Hepatocyte (in vitro differentiated cells): ENCODE measurements around the gene RAB21. TPM values are rescaled to one million over a fixed set of nuclear protein-coding genes. Genes with fewer than 3 reads are reported as not detected.

Source experiments
- DNase-seq: peaks from one replicate; pipeline ENCODE4 v3.0.0-alpha.2; 2016; ENCODE audit warnings: low spot score
- H2AFZ ChIP-seq: fragments of 200-600 bp; sonication (generic); 2 replicates; pipeline ENCODE4 v1.6.0; 2016; ENCODE audit warnings: antibody characterized with exemption, mild to moderate bottlenecking
- H3K27ac ChIP-seq: fragments of 200-600 bp; sonication (generic); 2 replicates; pipeline ENCODE4 v1.5.1; 2016; ENCODE audit warnings: mild to moderate bottlenecking
- H3K27me3 ChIP-seq: fragments of 200-600 bp; sonication (generic); 2 replicates; pipeline ENCODE4 v1.6.1; 2016
- H3K36me3 ChIP-seq: fragments of 200-600 bp; sonication (generic); replicated peaks from 2 replicates; pipeline ENCODE4 v1.5.1; 2016; ENCODE audit warnings: low read depth; ENCODE audit not compliant: insufficient read depth
- H3K4me1 ChIP-seq: fragments of 200-600 bp; sonication (generic); 2 replicates; pipeline ENCODE4 v1.5.1; 2016; ENCODE audit warnings: mild to moderate bottlenecking, moderate library complexity; ENCODE audit not compliant: insufficient read depth
- H3K4me2 ChIP-seq: fragments of 200-600 bp; sonication (generic); 2 replicates; pipeline ENCODE4 v1.6.0; 2016
- H3K4me3 ChIP-seq: fragments of 200-600 bp; sonication (generic); 2 replicates; pipeline ENCODE4 v1.5.1; 2016; ENCODE audit warnings: mild to moderate bottlenecking
- H3K79me2 ChIP-seq: fragments of 200-600 bp; sonication (generic); 2 replicates; pipeline ENCODE4 v1.6.0; 2017; ENCODE audit warnings: mild to moderate bottlenecking
- H3K9me2 ChIP-seq: fragments of 200-600 bp; sonication (generic); replicated peaks from 2 replicates; pipeline ENCODE4 v1.6.0; 2017; ENCODE audit warnings: mild to moderate bottlenecking; ENCODE audit not compliant: insufficient read depth
- H3K9me3 ChIP-seq: fragments of 200-600 bp; sonication (generic); 2 replicates; pipeline ENCODE4 v1.5.1; 2016; ENCODE audit warnings: low read depth, mild to moderate bottlenecking
- H4K20me1 ChIP-seq: fragments of 200-600 bp; sonication (generic); 2 replicates; pipeline ENCODE4 v1.6.0; 2016; ENCODE audit warnings: mild to moderate bottlenecking; ENCODE audit not compliant: insufficient read depth, poor library complexity, severe bottlenecking
- EZH2 ChIP-seq: fragments of 200-600 bp; sonication (generic); IDR thresholded peaks from 2 replicates; pipeline ENCODE4 v1.6.1; 2016; ENCODE audit warnings: antibody characterized with exemption, mild to moderate bottlenecking, borderline replicate concordance
- EZH2phosphoT487 ChIP-seq: fragments of 200-600 bp; sonication (generic); IDR thresholded peaks from one replicate; pipeline ENCODE4 v1.6.1; 2018; ENCODE audit warnings: antibody characterized with exemption, mild to moderate bottlenecking, low read depth, moderate library complexity; ENCODE audit not compliant: unreplicated experiment, severe bottlenecking
- WGBS: methylation state at CpG from one replicate; pipeline ENCODE4 v1.1.6; 2016; ENCODE audit warnings: low lambda C conversion rate; ENCODE audit errors: missing lambda C conversion rate; 5-methylcytosine and 5-hydroxymethylcytosine counted together
- polyA plus RNA-seq: library from polyadenylated mRNA; unstranded; fragments of >200 nt; fragmentation: Nextera tagmentation; extraction: Ambion mirVana; gene quantifications from 2 replicates; pipeline ENCODE4 v1.2.1, GENCODE V29; 2016
- total RNA-seq: library from RNA; depleted of rRNA; stranded (reverse); fragments of >200 nt; gene quantifications from 2 replicates; pipeline ENCODE4 v1.2.3, GENCODE V29; 2014
- TF ChIP-seq, protein P1 (sequence below): fragments of 200-600 bp; sonication (generic); IDR thresholded peaks from 2 replicates; pipeline ENCODE4 v1.5.1; 2016; ENCODE audit warnings: antibody characterized with exemption, mild to moderate bottlenecking; ENCODE audit not compliant: poor library complexity

Gene RAB21
- total and polyA plus RNA-seq, 2 experiments from 2014 or later: 39.2 to 65.0 TPM

DNA sequence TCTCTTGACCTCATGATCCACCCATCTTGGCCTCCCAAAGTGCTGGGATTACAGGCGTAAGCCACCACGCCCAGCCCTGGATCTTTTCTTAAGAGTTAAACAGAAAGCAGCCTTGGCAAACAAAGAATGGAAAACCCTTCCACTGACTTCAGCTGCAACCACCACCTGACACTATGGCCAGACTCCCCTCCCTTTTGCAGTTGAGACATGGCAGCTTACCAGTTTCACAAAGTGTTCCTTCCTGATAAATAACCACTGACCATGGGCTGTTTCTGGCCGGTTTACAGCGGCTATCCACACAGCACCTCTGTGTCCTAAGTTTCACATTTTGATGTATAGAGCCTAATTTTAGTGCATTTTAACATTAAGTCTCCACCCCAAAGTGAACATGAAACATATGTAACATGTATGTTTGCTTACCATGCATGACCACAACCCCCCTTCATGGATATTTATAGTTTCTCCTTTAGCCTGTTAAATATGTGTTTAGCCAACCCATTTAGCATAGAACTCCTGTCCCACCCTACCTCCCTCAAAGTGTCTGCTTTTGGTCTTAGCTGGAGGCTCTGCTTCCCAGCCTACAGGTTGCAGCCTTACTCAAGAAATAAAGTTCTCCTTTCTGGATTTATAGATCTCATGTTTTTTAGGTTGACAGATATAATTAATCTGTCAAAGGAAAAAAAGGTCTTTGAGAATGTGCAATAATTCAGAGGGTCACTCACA lies 32.7 kb upstream of the RAB21 start:
- WGBS: 93% methylated on average over 4 of the region's 4 CpGs
- no peak overlapping the region for H2AFZ ChIP-seq
- no peak overlapping the region for H3K4me2 ChIP-seq

DNA sequence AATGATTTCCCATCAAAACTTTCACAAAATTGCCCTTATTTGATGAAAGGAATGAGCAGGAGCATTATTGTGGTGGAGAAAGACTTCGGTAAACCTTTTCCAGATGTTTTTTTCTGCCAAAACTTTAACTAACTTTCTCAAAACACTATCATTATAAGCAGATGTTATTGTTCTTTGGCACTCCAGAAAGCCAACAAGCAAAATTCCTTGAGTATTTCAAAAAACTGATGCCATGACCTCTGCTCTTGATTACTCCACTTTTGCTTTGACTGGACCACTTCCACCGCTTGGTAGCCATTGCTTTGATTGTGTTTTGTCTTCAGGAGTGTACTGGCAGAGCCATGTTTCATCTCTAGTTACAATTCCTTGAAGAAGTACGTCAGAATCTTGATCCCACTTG lies 29.7 kb upstream of the RAB21 start:
- Histone ChIP-seq H3K27ac (no peak overlapping the region), H3K9me2 (no peaks in the 10 kb centered on the region), H3K79me2 (no peaks in the 10 kb centered on the region), H3K9me3 (no peaks in the 10 kb centered on the region), H4K20me1 (no peaks in the 10 kb centered on the region), H3K4me2 (no peak overlapping the region), H3K27me3 (no peaks in the 10 kb centered on the region), H3K36me3 (no peaks in the 10 kb centered on the region), H2AFZ (no peak overlapping the region), H3K4me1 (no peaks in the 10 kb centered on the region), H3K4me3 (no peak overlapping the region)
- 86% methylated on average over 3 of the region's 3 CpGs for WGBS
- TF ChIP-seq EZH2: no peak
- TF ChIP-seq EZH2phosphoT487: no peak
- TF ChIP-seq, protein P1, sequence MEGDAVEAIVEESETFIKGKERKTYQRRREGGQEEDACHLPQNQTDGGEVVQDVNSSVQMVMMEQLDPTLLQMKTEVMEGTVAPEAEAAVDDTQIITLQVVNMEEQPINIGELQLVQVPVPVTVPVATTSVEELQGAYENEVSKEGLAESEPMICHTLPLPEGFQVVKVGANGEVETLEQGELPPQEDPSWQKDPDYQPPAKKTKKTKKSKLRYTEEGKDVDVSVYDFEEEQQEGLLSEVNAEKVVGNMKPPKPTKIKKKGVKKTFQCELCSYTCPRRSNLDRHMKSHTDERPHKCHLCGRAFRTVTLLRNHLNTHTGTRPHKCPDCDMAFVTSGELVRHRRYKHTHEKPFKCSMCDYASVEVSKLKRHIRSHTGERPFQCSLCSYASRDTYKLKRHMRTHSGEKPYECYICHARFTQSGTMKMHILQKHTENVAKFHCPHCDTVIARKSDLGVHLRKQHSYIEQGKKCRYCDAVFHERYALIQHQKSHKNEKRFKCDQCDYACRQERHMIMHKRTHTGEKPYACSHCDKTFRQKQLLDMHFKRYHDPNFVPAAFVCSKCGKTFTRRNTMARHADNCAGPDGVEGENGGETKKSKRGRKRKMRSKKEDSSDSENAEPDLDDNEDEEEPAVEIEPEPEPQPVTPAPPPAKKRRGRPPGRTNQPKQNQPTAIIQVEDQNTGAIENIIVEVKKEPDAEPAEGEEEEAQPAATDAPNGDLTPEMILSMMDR: no peak
- no peak for DNase-seq

More for the DNA sequence above, 32.7 kb upstream of the RAB21 start:
- no peaks in the 10 kb centered on the region for H3K79me2 ChIP-seq
- no peak overlapping the region for H3K4me3 ChIP-seq
- no peaks in the 10 kb centered on the region for H4K20me1 ChIP-seq
- no peaks in the 10 kb centered on the region for H3K36me3 ChIP-seq
- no peaks in the 10 kb centered on the region for H3K27me3 ChIP-seq
- TF ChIP-seq EZH2phosphoT487 (no peak), EZH2 (no peak)
- DNase-seq: no peak
- no peak overlapping the region for H3K27ac ChIP-seq
- no peaks in the 10 kb centered on the region for H3K9me3 ChIP-seq
- no peaks in the 10 kb centered on the region for H3K9me2 ChIP-seq
- H3K4me1 ChIP-seq: no peaks in the 10 kb centered on the region

DNA sequence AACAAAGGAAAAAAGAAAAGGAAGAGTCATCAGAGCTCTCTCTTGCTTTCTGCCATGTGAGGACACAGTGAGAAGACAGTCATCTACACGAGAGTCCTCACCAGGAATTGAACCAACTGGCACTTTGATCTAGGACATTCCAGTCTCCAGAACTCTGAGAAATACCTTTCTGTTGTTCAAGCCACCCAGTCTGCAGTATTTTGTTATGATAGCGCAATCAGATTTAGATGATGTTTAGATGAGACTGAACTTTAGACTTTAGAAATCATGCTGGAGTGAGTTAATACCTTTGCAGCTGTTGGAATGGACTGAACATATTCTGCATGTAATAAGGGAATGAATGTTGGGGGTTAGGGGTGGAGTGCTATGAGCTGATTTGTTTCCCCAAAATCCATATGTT lies 28.1 kb upstream of the RAB21 start:
- no peaks in the 10 kb centered on the region for H3K36me3 ChIP-seq
- H3K9me2 ChIP-seq: no peaks in the 10 kb centered on the region
- H3K4me1 ChIP-seq: no peaks in the 10 kb centered on the region
- no peaks in the 10 kb centered on the region for H3K9me3 ChIP-seq
- H3K27me3 ChIP-seq: no peaks in the 10 kb centered on the region
- WGBS: 88% methylated on average over 2 of the region's 2 CpGs
- DNase-seq: no peak
- H4K20me1 ChIP-seq: no peaks in the 10 kb centered on the region
- H3K27ac ChIP-seq: no peak overlapping the region
- TF ChIP-seq EZH2: no peak
- no peak for TF ChIP-seq EZH2phosphoT487
- TF ChIP-seq, protein P1: no peak
- no peaks in the 10 kb centered on the region for H3K79me2 ChIP-seq
- no peak overlapping the region for H3K4me2 ChIP-seq
- H3K4me3 ChIP-seq: no peak overlapping the region
- H2AFZ ChIP-seq: no peak overlapping the region

DNA sequence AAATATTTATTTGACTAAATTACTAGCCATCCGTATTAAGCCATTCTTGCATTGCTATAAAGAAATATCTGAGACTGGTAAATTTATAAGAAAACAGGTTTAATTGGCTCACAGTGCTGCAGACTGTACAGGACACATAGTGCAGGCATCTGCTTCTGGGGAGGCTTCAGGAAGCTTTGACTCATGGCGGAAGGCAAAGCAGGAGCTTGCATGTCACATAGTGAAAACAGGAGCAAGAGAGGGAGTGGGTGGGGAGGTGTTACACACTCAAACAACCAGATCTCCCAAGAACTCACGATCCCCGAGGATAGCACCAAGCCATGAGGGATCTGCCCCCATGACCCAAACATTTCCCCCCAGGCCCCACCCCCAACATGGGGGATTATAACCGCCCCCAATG lies 26.7 kb upstream of the RAB21 start:
- WGBS: 80% methylated on average over 5 of the region's 5 CpGs
- Histone ChIP-seq H4K20me1 (no peaks in the 10 kb centered on the region), H3K4me3 (no peak overlapping the region), H3K27me3 (no peaks in the 10 kb centered on the region), H3K9me2 (no peaks in the 10 kb centered on the region), H3K4me1 (no peaks in the 10 kb centered on the region), H3K79me2 (no peaks in the 10 kb centered on the region), H3K36me3 (no peaks in the 10 kb centered on the region), H3K4me2 (no peak overlapping the region), H3K27ac (no peak overlapping the region), H3K9me3 (no peaks in the 10 kb centered on the region), H2AFZ (no peak overlapping the region)
- no peak for DNase-seq
- no peak for TF ChIP-seq EZH2phosphoT487
- TF ChIP-seq EZH2: no peak
